HCT116 (cell line): Measurements from ENCODE around the gene SEPTIN3. TPM values are rescaled to one million over a fixed set of nuclear protein-coding genes. Genes with fewer than 3 reads are reported as not detected.

Experiments
- ATAC-seq: fragments of 200-7000 bp; cut with Tn5 transposase; 2 replicates; pipeline ENCODE4 v1.9.1; 2020; ENCODE audit warnings: mild to moderate bottlenecking, moderate library complexity
- BruUV-seq: library from RNA; stranded (reverse); fragments of 400-500 nt; replicated peaks from 2 replicates; lab custom pipeline; 2021; lab: Mats Ljungman, UMichigan
- CTCF ChIA-PET: fragments of 300-600 bp; sonication (Branson Sonifier 250); formaldehyde crosslinking; loops from one replicate; lab custom pipeline; 2021; ENCODE audit warnings: antibody characterized with exemption; lab: Charles Lee
- POLR2A ChIA-PET: fragments of 300-600, 350-600 bp; sonication (Branson Sonifier 250); formaldehyde crosslinking; loops from one replicate; lab custom pipeline; 2021; ENCODE audit warnings: antibody characterized with exemption; lab: Charles Lee
- RAD21 ChIA-PET, 2 experiments: fragments of 300-600 bp; sonication (Branson Sonifier 250); formaldehyde crosslinking; loops; one replicate each; lab custom pipeline; 2023; ENCODE audit warnings: low total read pairs in 2 of 2; ENCODE audit not compliant: uncharacterized antibody in 2 of 2, unreplicated experiment in 2 of 2, low non-redundant PET in 1 of 2; lab: Charles Lee
- DNase-seq: peaks from one replicate; pipeline ENCODE4 v3.0.0-alpha.2; 2010; ENCODE audit warnings: low read depth, low spot score
- H2AFZ ChIP-seq: fragments of 200-600 bp; shearing (Covaris generic), sonication (generic); 2 replicates; pipeline ENCODE4 v1.6.1; 2017; ENCODE audit warnings: low read depth, mixed run types, mixed read lengths, antibody characterized with exemption, low read length; ENCODE audit not compliant: poor library complexity, severe bottlenecking
- H3K27ac ChIP-seq: 2 replicates; pipeline ENCODE4 v1.5.1; 2012; ENCODE audit warnings: low read depth, low read length
- H3K27me3 ChIP-seq: fragments of 200-600 bp; sonication (generic); 2 replicates; pipeline ENCODE4 v1.6.1; 2016; ENCODE audit warnings: mixed run types, low read length, mixed read lengths; ENCODE audit not compliant: insufficient read depth
- H3K36me3 ChIP-seq, 2 experiments: fragments of 200-500 bp in 1 of 2; fragments of 200-600 bp in 1 of 2; sonication (Bioruptor generic) in 1 of 2; sonication (generic) in 1 of 2; 2 replicates each; pipeline versions ENCODE4 v1.5.1 to v1.6.1; 2014 to 2016; ENCODE audit warnings: low read length in 2 of 2, inconsistent platforms in 1 of 2, mixed read lengths in 1 of 2, mixed run types in 1 of 2; ENCODE audit not compliant: insufficient read depth in 2 of 2, control insufficient read depth in 1 of 2
- H3K4me1 ChIP-seq, 2 experiments: fragments of 200-600 bp in 1 of 2; sonication (generic) in 1 of 2; 2 replicates each; pipeline versions ENCODE4 v1.5.1 to v1.6.1; 2012 to 2017; ENCODE audit warnings: low read length in 2 of 2, inconsistent platforms in 1 of 2, mild to moderate bottlenecking in 1 of 2, mixed read lengths in 1 of 2, mixed run types in 1 of 2, moderate library complexity in 1 of 2; ENCODE audit not compliant: insufficient read depth in 2 of 2, control insufficient read depth in 1 of 2
- H3K4me2 ChIP-seq: fragments of 200-600 bp; sonication (generic); 2 replicates; pipeline ENCODE4 v1.6.1; 2017; ENCODE audit warnings: mixed run types, low read length, mixed read lengths
- H3K4me3 ChIP-seq, 2 experiments: fragments of 200-600 bp in 1 of 2; sonication (generic) in 1 of 2; replicated peaks in 1 of 2; 2 replicates each; pipeline ENCODE4 v1.5.1; 2011 to 2016; ENCODE audit warnings: low read length in 2 of 2, control low read depth in 1 of 2, low read depth in 1 of 2, mild to moderate bottlenecking in 1 of 2, mixed read lengths in 1 of 2, mixed run types in 1 of 2
- H3K79me2 ChIP-seq: fragments of 200-600 bp; sonication (generic); 2 replicates; pipeline ENCODE4 v1.6.1; 2017; ENCODE audit warnings: mild to moderate bottlenecking, mixed run types, low read length, moderate library complexity, mixed read lengths; ENCODE audit not compliant: insufficient read depth
- H3K9ac ChIP-seq: fragments of 200-600 bp; sonication (generic); 2 replicates; pipeline ENCODE4 v1.6.1; 2016; ENCODE audit warnings: low read length, mixed read lengths
- H3K9me2 ChIP-seq: fragments of 200-600 bp; sonication (generic), shearing (Covaris generic); 2 replicates; pipeline ENCODE4 v1.6.1; 2017; ENCODE audit warnings: mixed run types, mild to moderate bottlenecking, moderate library complexity; ENCODE audit not compliant: insufficient read depth
- H3K9me3 ChIP-seq, 2 experiments: fragments of 200-500 bp in 1 of 2; fragments of 200-600 bp in 1 of 2; sonication (Bioruptor generic) in 1 of 2; sonication (generic) in 1 of 2; 2 replicates each; pipeline ENCODE4 v1.6.1; 2014 to 2017; ENCODE audit warnings: low read length in 2 of 2, mixed read lengths in 2 of 2, inconsistent platforms in 1 of 2, low read depth in 1 of 2, mild to moderate bottlenecking in 1 of 2, mixed run types in 1 of 2, moderate library complexity in 1 of 2; ENCODE audit not compliant: control insufficient read depth in 1 of 2, insufficient read depth in 1 of 2
- H4K20me1 ChIP-seq: fragments of 200-600 bp; sonication (generic), shearing (Covaris generic); 2 replicates; pipeline ENCODE4 v1.6.1; 2017; ENCODE audit warnings: mixed run types, mild to moderate bottlenecking, moderate library complexity; ENCODE audit not compliant: insufficient read depth
- CEBPB ChIP-seq: IDR thresholded peaks from 2 replicates; pipeline ENCODE4 v1.6.1; 2012; ENCODE audit warnings: low read depth
- EGR1 ChIP-seq: IDR thresholded peaks from 2 replicates; pipeline ENCODE4 v1.6.1; 2012; ENCODE audit warnings: low read depth
- MAX ChIP-seq: IDR thresholded peaks from 2 replicates; pipeline ENCODE4 v1.6.1; 2012
- POLR2A ChIP-seq: IDR thresholded peaks from 2 replicates; pipeline ENCODE4 v1.7.0; 2011; ENCODE audit warnings: borderline replicate concordance; ENCODE audit not compliant: insufficient read depth, insufficient read length; ENCODE audit errors: extremely low read depth
- POLR2AphosphoS5 ChIP-seq: IDR thresholded peaks from 2 replicates; pipeline ENCODE4 v1.6.1; 2011; ENCODE audit warnings: mild to moderate bottlenecking, low read depth, low read length, moderate library complexity
- SIN3A ChIP-seq: IDR thresholded peaks from 2 replicates; pipeline ENCODE4 v1.6.1; 2012; ENCODE audit warnings: low read depth
- SP1 ChIP-seq: IDR thresholded peaks from 2 replicates; pipeline ENCODE4 v1.6.1; 2012; ENCODE audit warnings: low read depth
- TCF7L2 ChIP-seq: IDR thresholded peaks from 2 replicates; pipeline ENCODE4 v1.7.0; 2011; ENCODE audit warnings: borderline replicate concordance, inconsistent platforms; ENCODE audit not compliant: insufficient read depth, insufficient read length; ENCODE audit errors: extremely low read depth
- ZFX ChIP-seq: fragments of 450-650 bp; IDR thresholded peaks from 2 replicates; pipeline ENCODE4 v1.6.1; 2017
- ZNF274 ChIP-seq: fragments of 200-500 bp; sonication (Bioruptor generic); IDR thresholded peaks from 2 replicates; pipeline ENCODE4 v1.6.1; 2014; ENCODE audit warnings: mild to moderate bottlenecking, low read depth, low read length, inconsistent platforms
- intact Hi-C: fragments of 100-400 bp; cut with micrococcal nuclease; formaldehyde crosslinking; loops from 2 replicates; pipeline ENCODE4 v1.10.0; 2022
- total RNA-seq: library from RNA; stranded (reverse); gene quantifications from one replicate; pipeline ENCODE4 v1.2.1, GENCODE V29; 2021; ENCODE audit not compliant: unreplicated experiment

SEPTIN3 gene
- total RNA-seq, 1 experiment from 2014 or later, result 9.3 TPM

- DNase-seq, result peak; percentile 92
- TF ChIP-seq TCF7L2 (peak; percentile 23), POLR2A (peak; percentile 84), SP1 (peak; percentile 87), POLR2AphosphoS5 (peak; percentile 66), ZFX (peak; percentile 42; the same call in 1 of the 2 replicates), SIN3A (peak; percentile 90), CEBPB (no peak), MAX (peak; percentile 95), EGR1 (peak; percentile 80), ZNF274 (no peak)
- TF ChIP-seq, all 23 proteins: peak for 8
- ChIA-PET POLR2A (interaction anchor here (0.7 to 1.0 kb wide), 5 partner anchors 9 to 668 kb away, joined by 3 to 4 read pairs (median 3); partner anchors contain the start of gene POLDIP3), RAD21 (interaction anchor here in 1 of 2 experiments (0.7 kb wide), 1 partner anchor 114 kb away, joined by 3 read pairs; the partner anchor contains the start of gene SREBF2), CTCF (interaction anchor here (0.8 to 1.9 kb wide), 8 partner anchors 10 to 497 kb away, joined by 3 to 11 read pairs (median 4); partner anchors contain the start of genes NDUFA6 and SREBF2)
- H3K4me2 ChIP-seq, result peak within 1 kb of the TSS; percentile 94
- intact Hi-C loops, result loop anchor here (5.0 kb wide), 1 partner anchor 165 kb away; no protein-coding TSS in a partner anchor
- H3K36me3 ChIP-seq, result peaks cover 24 to 28% of the 10 kb centered on the region in 2 experiments
- no peaks in the 10 kb centered on the region for H3K27me3 ChIP-seq
- H2AFZ ChIP-seq, result peak within 1 kb of the TSS; percentile 82
- no peaks in the 10 kb centered on the region for H3K9me3 ChIP-seq
- H4K20me1 ChIP-seq, result peaks cover 4% of the 10 kb centered on the region; the same call in 1 of the 2 replicates
- BruUV-seq, result TSS peak; percentile 67
- peak within 1 kb of the TSS; percentile 74 to 85 for H3K4me3 ChIP-seq
- no peaks in the 10 kb centered on the region for H3K9me2 ChIP-seq
- peaks cover 45% of the 10 kb centered on the region for H3K79me2 ChIP-seq
- peak within 1 kb of the TSS; percentile 86 for H3K27ac ChIP-seq
- peak within 1 kb of the TSS; percentile 94 for H3K9ac ChIP-seq
- peaks cover 14 to 41% of the 10 kb centered on the region in 2 experiments for H3K4me1 ChIP-seq
- ATAC-seq, result peak; percentile 95
Observed at GRCh38 chr22:41946629-41947423, 22.4 kb upstream of the SEPTIN3 start, which contains the start of gene CENPM. CENPM (minus strand) TSS chr22:41947152; CDS start chr22:41947076, 76 bp downstream.
